Heart left ventricle (tissue), 16 donors: ENCODE data around the gene CPPED1. TPM values are rescaled to one million over a fixed set of nuclear protein-coding genes. Genes with fewer than 3 reads are reported as not detected.

ENCODE experiments used
- ATAC-seq, 4 donors: fragments of 200-7000 bp; cut with Tn5 transposase; one replicate each; pipeline ENCODE4 v1.9.1; 2020 to 2022; ENCODE audit warnings: moderate library complexity in 4 of 4, mild to moderate bottlenecking in 3 of 4, moderate number of reproducible peaks in 1 of 4
- DNase-seq, 5 donors: peaks; one replicate each; pipeline ENCODE4 v3.0.0-alpha.2; 2020
- H3K27ac ChIP-seq, 12 donors: fragments of 200-600 bp; sonication (generic) in 4 of 12; one replicate each; pipeline versions ENCODE4 v1.5.0 to v1.8.0; 2016 to 2022; ENCODE audit warnings: mild to moderate bottlenecking in 2 of 12
- H3K27me3 ChIP-seq, 9 donors: fragments of 200-600 bp; sonication (generic) in 2 of 9; one replicate each; pipeline versions ENCODE4 v1.5.1 to v1.8.0; 2016 to 2022; ENCODE audit warnings: mild to moderate bottlenecking in 3 of 9
- H3K36me3 ChIP-seq, 9 donors: fragments of 200-600 bp; sonication (generic) in 2 of 9; one replicate each; pipeline versions ENCODE4 v1.5.0 to v1.8.0; 2018 to 2022; ENCODE audit warnings: mild to moderate bottlenecking in 2 of 9
- H3K4me1 ChIP-seq, 12 donors: fragments of 200-600 bp; sonication (generic) in 4 of 12; one replicate each; pipeline versions ENCODE4 v1.5.0 to v1.8.0; 2016 to 2022; ENCODE audit warnings: mild to moderate bottlenecking in 3 of 12
- H3K4me3 ChIP-seq, 12 donors: fragments of 200-600 bp; sonication (generic) in 4 of 12; one replicate each; pipeline versions ENCODE4 v1.5.0 to v1.8.0; 2017 to 2022; ENCODE audit warnings: mild to moderate bottlenecking in 9 of 12, moderate library complexity in 4 of 12
- H3K9me3 ChIP-seq, 12 donors: fragments of 200-600 bp; sonication (generic) in 4 of 12; one replicate each; pipeline versions ENCODE4 v1.5.0 to v1.8.0; 2016 to 2022; ENCODE audit warnings: mild to moderate bottlenecking in 1 of 12
- CTCF ChIP-seq, 12 donors: fragments of 200-600 bp; sonication (generic) in 4 of 12; IDR thresholded peaks; one replicate each; pipeline versions ENCODE4 v1.5.0 to v1.8.0; 2018 to 2022; ENCODE audit warnings: antibody characterized with exemption in 12 of 12, mild to moderate bottlenecking in 5 of 12
- POLR2A ChIP-seq, 2 donors: fragments of 450-650 bp; IDR thresholded peaks; one replicate each; pipeline ENCODE4 v1.6.1; 2017; ENCODE audit warnings: antibody characterized with exemption in 2 of 2, mild to moderate bottlenecking in 2 of 2, moderate library complexity in 2 of 2
- WGBS, 4 donors: extraction: QIAGEN DNeasy Blood & Tissue Kit in 2 of 4; methylation state at CpG; one replicate each; pipeline versions ENCODE4 v1.1.5 to v1.1.7; 2013 to 2018; 5-methylcytosine and 5-hydroxymethylcytosine counted together
- intact Hi-C, 10 donors: fragments of 100-400 bp; cut with DNase I; formaldehyde crosslinking; loops; one replicate each; pipeline versions ENCODE4 v1.11.1 to v1.14.2; 2022
- polyA plus RNA-seq, 2 donors: library from polyadenylated mRNA; stranded (reverse); fragments of 200-250 nt; gene quantifications; one replicate each; pipeline ENCODE4 v1.2.3, GENCODE V29; 2013
- total RNA-seq, 9 donors: library from RNA; depleted of rRNA in 2 of 9; stranded (reverse); fragments of >200 nt in 2 of 9; fragmentation: NEBNext Ultra II Directional in 3 of 9; extraction: Animal tissue kit (Norgen Biotek cat#: 25700) in 3 of 9; gene quantifications; one replicate each; pipeline versions ENCODE4 v1.1.0 to v1.2.4, GENCODE V29; 2016 to 2023
- donor health status: ischemic (EF 13 %, LVEDD 7.1; RV severe dilation, severe dysfunction).
- donor health status: healthy with polysubstance abuse.
- donor health status: DM: no; HTN: yes; CAD: no.
- donor health status: DM: no; HTN: no; CAD: no.
- donor health status: ischemic (EF 25% LVEDD 6.9; RV normal size, moderate dysfunction).
- donor health status: ischemic (EF 25% LVEDD 5.7; RV mildly dilated, moderate dysfunction).
- donor health status: healthy.
- donor health status: DM: yes; HTN: yes; CAD: no.
- donor health status: ischemic (EF 35%, LVEDD 5.7; RV mildly dilated, moderate dysfunction).
- donor health status: nonischemic (EF 11% LVEDD 7.7; RV severe dilation, severe dysfunction).
- donor health status: DM: yes; HTN: yes; CAD: no.
- donor health status: PGD.
- donor health status: ischemic (EF 29% LVEDD 5.4; RV normal size, mild dysfunction).
- donor health status: nonischemic (EF 23%, LVEDD 6.1; RV moderate dilation, normal function).

The CPPED1 gene
- total and polyA plus RNA-seq, 11 donors, result 5.6 to 25.1 (median 11.7) TPM

- ATAC-seq, result no peak
- peaks cover 0 to 19% (median 9%) of the 10 kb centered on the region in 12 donors for H3K4me1 ChIP-seq
- no peaks in the 10 kb centered on the region for H3K27me3 ChIP-seq
- no peaks in the 10 kb centered on the region for H3K36me3 ChIP-seq
- no peak overlapping the region for H3K4me3 ChIP-seq
- WGBS, 4 donors, result 77 to 83% (median 81%) methylated on average over 9 of the region's 9 CpGs
- TF ChIP-seq CTCF (IDR thresholded peaks at IDR 0.05), result no peak
- H3K27ac ChIP-seq, result no peak overlapping the region
- intact Hi-C loops, result no loop called here
- no peaks in the 10 kb centered on the region for H3K9me3 ChIP-seq
- DNase-seq, result no peak
Measured at GRCh38 chr16:12758670-12759558, 44.8 kb downstream of the CPPED1 start.

- intact Hi-C loops, result no loop called here
Measured at GRCh38 chr16:12758031-12758669, 45.5 kb downstream of the CPPED1 start.

GRCh38 chr16:12757546-12757945 lies 46.1 kb downstream of the CPPED1 start:
- Histone ChIP-seq H3K4me1 (peaks cover 0 to 19% (median 8%) of the 10 kb centered on the region in 12 donors), H3K9me3 (no peaks in the 10 kb centered on the region), H3K4me3 (no peak overlapping the region), H3K27ac (no peak overlapping the region), H3K27me3 (no peaks in the 10 kb centered on the region), H3K36me3 (no peaks in the 10 kb centered on the region)
- TF ChIP-seq CTCF (IDR thresholded peaks at IDR 0.05), result no peak
- no peak for TF ChIP-seq POLR2A (IDR thresholded peaks at IDR 0.05)
- no peak for DNase-seq
- ATAC-seq, result no peak
- intact Hi-C loops, result no loop called here
- 66 to 70% (median 67%) methylated on average over 7 of the region's 7 CpGs for WGBS, 4 donors

More at GRCh38 chr16:12758031-12758669, 45.5 kb downstream of the CPPED1 start:
- WGBS, 4 donors, result 33 to 49% (median 37%) methylated on average over 5 of the region's 5 CpGs
- Histone ChIP-seq H3K36me3 (no peaks in the 10 kb centered on the region), H3K27me3 (no peaks in the 10 kb centered on the region), H3K4me1 (peaks cover 0 to 19% (median 8%) of the 10 kb centered on the region in 12 donors), H3K4me3 (no peak overlapping the region), H3K27ac (no peak overlapping the region), H3K9me3 (no peaks in the 10 kb centered on the region)
- ATAC-seq (peak in 2 of 4 donors; percentile 27 to 52), DNase-seq (no peak)
- TF ChIP-seq CTCF (IDR thresholded peaks at IDR 0.05) (no peak), POLR2A (IDR thresholded peaks at IDR 0.05) (no peak)

- no peak overlapping the region for H3K4me3 ChIP-seq
- ATAC-seq (no peak), DNase-seq (no peak)
- WGBS, 4 donors, result 90 to 97% (median 92%) methylated on average over 4 of the region's 4 CpGs
- H3K36me3 ChIP-seq, result no peaks in the 10 kb centered on the region
- peaks cover 0 to 2% (median 0%) of the 10 kb centered on the region in 12 donors for H3K9me3 ChIP-seq
- no peak for TF ChIP-seq POLR2A (IDR thresholded peaks at IDR 0.05)
- no peak for TF ChIP-seq CTCF (IDR thresholded peaks at IDR 0.05)
- H3K27me3 ChIP-seq, result no peaks in the 10 kb centered on the region
- peaks cover 0 to 19% (median 8%) of the 10 kb centered on the region in 12 donors for H3K4me1 ChIP-seq
- H3K27ac ChIP-seq, result no peak overlapping the region
- intact Hi-C loops, result no loop called here
Measured at GRCh38 chr16:12754824-12755543, 48.7 kb downstream of the CPPED1 start.
